Gastrocnemius medialis (tissue), 4 donors: ENCODE results near the gene ENKD1.

Experiments used
- CTCF ChIP-seq, 5 experiments: fragments of 450-650 bp in 3 of 5; fragments of 200-600 bp in 2 of 5; sonication (generic) in 2 of 5; IDR thresholded peaks in 4 of 5; conservative IDR thresholded peaks in 1 of 5; 1 replicate in 4 of 5; 2 replicates in 1 of 5; pipeline ENCODE4 v1.5.1; 2016 to 2019; ENCODE audit warnings: antibody characterized with exemption in 5 of 5, mild to moderate bottlenecking in 3 of 5, moderate library complexity in 3 of 5
- POLR2A ChIP-seq, 2 donors: fragments of 450-650 bp; IDR thresholded peaks; one replicate each; pipeline ENCODE4 v1.6.1; 2017; ENCODE audit warnings: antibody characterized with exemption in 2 of 2, mild to moderate bottlenecking in 2 of 2, moderate library complexity in 2 of 2

- TF ChIP-seq CTCF (IDR thresholded peaks at IDR 0.05 in 4 of 5, conservative IDR thresholded peaks at IDR 0.05 in 1 of 5) (no peak), POLR2A (IDR thresholded peaks at IDR 0.05) (no peak)
Observed at GRCh38 chr16:67647681-67648080, 18.9 kb downstream of the ENKD1 start.
